Measurements from ENCODE around the gene BRD9.

DNA sequence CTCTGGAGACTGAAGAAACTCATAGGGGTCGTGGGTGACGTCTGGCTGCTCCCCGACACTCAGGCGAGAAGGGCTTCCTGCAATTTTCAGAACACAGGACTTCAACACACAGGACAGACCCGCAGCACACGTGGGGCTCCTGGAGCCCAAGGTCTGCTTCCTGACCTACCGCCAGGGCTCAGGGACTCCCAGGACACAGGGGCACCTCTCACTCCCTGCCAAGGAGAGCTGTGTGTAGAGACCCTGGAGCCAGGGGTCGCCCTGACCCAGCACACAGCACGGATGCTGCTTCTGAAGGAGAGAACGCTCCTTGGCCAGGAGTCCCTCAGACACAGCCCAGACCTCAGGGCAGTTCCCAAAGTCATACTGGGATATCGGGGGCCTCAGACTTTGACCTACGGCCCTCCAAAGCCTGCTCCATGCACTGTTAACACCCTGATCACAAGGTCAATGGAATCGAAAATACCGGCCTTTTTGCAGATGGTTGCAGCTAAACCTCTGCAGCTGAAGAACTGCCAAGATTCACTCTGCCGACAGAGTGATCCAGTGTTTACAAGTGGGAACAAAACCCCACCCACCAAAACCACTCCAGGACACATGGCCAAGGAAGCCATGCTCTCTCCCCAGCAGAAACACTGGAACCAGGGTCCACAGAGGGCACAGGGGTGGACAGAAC is 28.0 kb downstream of the BRD9 start:
- TF ChIP-seq, protein P1, sequence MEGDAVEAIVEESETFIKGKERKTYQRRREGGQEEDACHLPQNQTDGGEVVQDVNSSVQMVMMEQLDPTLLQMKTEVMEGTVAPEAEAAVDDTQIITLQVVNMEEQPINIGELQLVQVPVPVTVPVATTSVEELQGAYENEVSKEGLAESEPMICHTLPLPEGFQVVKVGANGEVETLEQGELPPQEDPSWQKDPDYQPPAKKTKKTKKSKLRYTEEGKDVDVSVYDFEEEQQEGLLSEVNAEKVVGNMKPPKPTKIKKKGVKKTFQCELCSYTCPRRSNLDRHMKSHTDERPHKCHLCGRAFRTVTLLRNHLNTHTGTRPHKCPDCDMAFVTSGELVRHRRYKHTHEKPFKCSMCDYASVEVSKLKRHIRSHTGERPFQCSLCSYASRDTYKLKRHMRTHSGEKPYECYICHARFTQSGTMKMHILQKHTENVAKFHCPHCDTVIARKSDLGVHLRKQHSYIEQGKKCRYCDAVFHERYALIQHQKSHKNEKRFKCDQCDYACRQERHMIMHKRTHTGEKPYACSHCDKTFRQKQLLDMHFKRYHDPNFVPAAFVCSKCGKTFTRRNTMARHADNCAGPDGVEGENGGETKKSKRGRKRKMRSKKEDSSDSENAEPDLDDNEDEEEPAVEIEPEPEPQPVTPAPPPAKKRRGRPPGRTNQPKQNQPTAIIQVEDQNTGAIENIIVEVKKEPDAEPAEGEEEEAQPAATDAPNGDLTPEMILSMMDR (optimal IDR thresholded peaks at IDR 0.05 in 1 of 3, IDR thresholded peaks at IDR 0.05 in 1 of 3, conservative IDR thresholded peaks at IDR 0.05 in 1 of 3; ENCODE audit: extremely low read depth in 1 of 3, insufficient read depth in 2 of 3, low read length in 3 of 3), result no peak
- TF ChIP-seq EZH2 (IDR thresholded peaks at IDR 0.05; ENCODE audit: low read length), result no peak
